ENCODE measurements around the gene TNFRSF18.
A peak's percentile ranks its signal among the peaks of the same experiment; 100 is the strongest.

TNFRSF18 gene

GRCh38 chr1:1242461-1243265 lies 36.3 kb upstream of the TNFRSF18 start:
- Histone ChIP-seq H4K91ac (ENCODE audit: low read length) (no peak overlapping the region), H3K36me3 (ENCODE audit: control insufficient read depth in 1 of 2, insufficient read depth in 2 of 2, low read depth in 1 of 2, low read length in 2 of 2) (peaks cover 0 to 34% of the 10 kb centered on the region in 2 experiments), H3K4me3 (ENCODE audit: insufficient read depth in 1 of 2, low read depth in 1 of 2, low read length in 2 of 2) (no peak overlapping the region), H2AK5ac (ENCODE audit: low read length, severe bottlenecking) (no peak overlapping the region), H2BK12ac (ENCODE audit: low read length in 2 of 2) (no peak overlapping the region), H3K9ac (ENCODE audit: low read length) (no peak overlapping the region), H3K4ac (ENCODE audit: low read depth in 1 of 2, low read length in 2 of 2) (no peak overlapping the region), H3K27ac (ENCODE audit: low read length, poor library complexity, severe bottlenecking) (no peak overlapping the region), H2BK5ac (ENCODE audit: low read depth, low read length, poor library complexity, severe bottlenecking) (no peak overlapping the region), H3K79me1 (replicated peaks; ENCODE audit: low read length, poor library complexity, severe bottlenecking) (peaks cover 2% of the 10 kb centered on the region), H3K9me3 (ENCODE audit: control insufficient read depth, low read length) (no peaks in the 10 kb centered on the region), H3K27me3 (ENCODE audit: control insufficient read depth in 1 of 2, insufficient read depth in 1 of 2, low read length in 2 of 2) (peaks cover 5 to 44% of the 10 kb centered on the region in 2 experiments), H4K8ac (ENCODE audit: low read length) (no peak overlapping the region), H2BK120ac (ENCODE audit: low read depth, low read length) (no peak overlapping the region), H3K14ac (ENCODE audit: low read length in 2 of 2) (no peak overlapping the region), H3K4me1 (ENCODE audit: control insufficient read depth, insufficient read depth, low read depth, low read length) (peaks cover 49% of the 10 kb centered on the region), H3K4me2 (ENCODE audit: low read length, poor library complexity, severe bottlenecking) (no peak overlapping the region), H3K18ac (ENCODE audit: low read depth in 1 of 2, low read length in 2 of 2) (no peak overlapping the region), H2BK15ac (ENCODE audit: low read depth, poor library complexity, severe bottlenecking) (no peak overlapping the region), H2AFZ (ENCODE audit: low read depth, low read length) (no peak overlapping the region), H3K23ac (ENCODE audit: low read length in 2 of 2) (no peak overlapping the region)
- 93% methylated on average over 36 of the region's 41 CpGs for WGBS
- DNase-seq = no peak

- no peak overlapping the region for H2AK5ac ChIP-seq (ENCODE audit: low read length, severe bottlenecking)
- H3K23ac ChIP-seq (ENCODE audit: low read length in 2 of 2) = no peak overlapping the region
- no peak overlapping the region for H2BK120ac ChIP-seq (ENCODE audit: low read depth, low read length)
- H3K36me3 ChIP-seq (ENCODE audit: control insufficient read depth in 1 of 2, insufficient read depth in 2 of 2, low read depth in 1 of 2, low read length in 2 of 2) = peaks cover 0 to 34% of the 10 kb centered on the region in 2 experiments
- H4K8ac ChIP-seq (ENCODE audit: low read length) = no peak overlapping the region
- H3K14ac ChIP-seq (ENCODE audit: low read length in 2 of 2) = no peak overlapping the region
- H3K79me1 ChIP-seq (replicated peaks; ENCODE audit: low read length, poor library complexity, severe bottlenecking) = peaks cover 2% of the 10 kb centered on the region
- H3K4me1 ChIP-seq (ENCODE audit: control insufficient read depth, insufficient read depth, low read depth, low read length) = peaks cover 51% of the 10 kb centered on the region
- H3K4ac ChIP-seq (ENCODE audit: low read depth in 1 of 2, low read length in 2 of 2) = no peak overlapping the region
- no peak overlapping the region for H3K9ac ChIP-seq (ENCODE audit: low read length)
- no peak overlapping the region for H3K27ac ChIP-seq (ENCODE audit: low read length, poor library complexity, severe bottlenecking)
- no peak overlapping the region for H2BK12ac ChIP-seq (ENCODE audit: low read length in 2 of 2)
- no peak overlapping the region for H3K4me2 ChIP-seq (ENCODE audit: low read length, poor library complexity, severe bottlenecking)
- 91% methylated on average over 25 of the region's 26 CpGs for WGBS
- no peak overlapping the region for H2BK5ac ChIP-seq (ENCODE audit: low read depth, low read length, poor library complexity, severe bottlenecking)
- H3K18ac ChIP-seq (ENCODE audit: low read depth in 1 of 2, low read length in 2 of 2) = no peak overlapping the region
- no peak overlapping the region for H3K4me3 ChIP-seq (ENCODE audit: insufficient read depth in 1 of 2, low read depth in 1 of 2, low read length in 2 of 2)
- no peak overlapping the region for H2AFZ ChIP-seq (ENCODE audit: low read depth, low read length)
- H3K27me3 ChIP-seq (ENCODE audit: control insufficient read depth in 1 of 2, insufficient read depth in 1 of 2, low read length in 2 of 2) = peaks cover 0 to 47% of the 10 kb centered on the region in 2 experiments
- no peaks in the 10 kb centered on the region for H3K9me3 ChIP-seq (ENCODE audit: control insufficient read depth, low read length)
- no peak overlapping the region for H4K91ac ChIP-seq (ENCODE audit: low read length)
- no peak overlapping the region for H2BK15ac ChIP-seq (ENCODE audit: low read depth, poor library complexity, severe bottlenecking)
- DNase-seq = no peak
Measured at GRCh38 chr1:1241588-1242219, 35.3 kb upstream of the TNFRSF18 start.

- Histone ChIP-seq H4K91ac (ENCODE audit: low read length) (peak overlapping the region; percentile 15), H2AK5ac (ENCODE audit: low read length, severe bottlenecking) (no peak overlapping the region), H3K27me3 (ENCODE audit: control insufficient read depth in 1 of 2, insufficient read depth in 1 of 2, low read length in 2 of 2) (peaks cover 0 to 46% of the 10 kb centered on the region in 2 experiments), H3K23ac (ENCODE audit: low read length in 2 of 2) (no peak overlapping the region), H3K4me2 (ENCODE audit: low read length, poor library complexity, severe bottlenecking) (no peak overlapping the region), H2BK120ac (ENCODE audit: low read depth, low read length) (no peak overlapping the region), H2BK5ac (ENCODE audit: low read depth, low read length, poor library complexity, severe bottlenecking) (no peak overlapping the region), H3K79me1 (replicated peaks; ENCODE audit: low read length, poor library complexity, severe bottlenecking) (no peaks in the 10 kb centered on the region), H2BK12ac (ENCODE audit: low read length in 2 of 2) (no peak overlapping the region), H3K4me3 (ENCODE audit: insufficient read depth in 1 of 2, low read depth in 1 of 2, low read length in 2 of 2) (no peak overlapping the region), H3K9me3 (ENCODE audit: control insufficient read depth, low read length) (no peaks in the 10 kb centered on the region), H3K4ac (ENCODE audit: low read depth in 1 of 2, low read length in 2 of 2) (no peak overlapping the region), H3K27ac (ENCODE audit: low read length, poor library complexity, severe bottlenecking) (no peak overlapping the region), H3K4me1 (ENCODE audit: control insufficient read depth, insufficient read depth, low read depth, low read length) (peaks cover 46% of the 10 kb centered on the region), H3K14ac (ENCODE audit: low read length in 2 of 2) (no peak overlapping the region), H4K8ac (ENCODE audit: low read length) (no peak overlapping the region), H3K36me3 (ENCODE audit: control insufficient read depth in 1 of 2, insufficient read depth in 2 of 2, low read depth in 1 of 2, low read length in 2 of 2) (peaks cover 0 to 33% of the 10 kb centered on the region in 2 experiments), H3K18ac (ENCODE audit: low read depth in 1 of 2, low read length in 2 of 2) (no peak overlapping the region), H2AFZ (ENCODE audit: low read depth, low read length) (no peak overlapping the region), H2BK15ac (ENCODE audit: low read depth, poor library complexity, severe bottlenecking) (no peak overlapping the region), H3K9ac (ENCODE audit: low read length) (no peak overlapping the region)
- no peak for DNase-seq
- WGBS = 85% methylated on average over 23 of the region's 23 CpGs
Measured at GRCh38 chr1:1240822-1241587, 34.6 kb upstream of the TNFRSF18 start.

- Histone ChIP-seq H2BK15ac (ENCODE audit: low read depth, poor library complexity, severe bottlenecking) (no peak overlapping the region), H4K91ac (ENCODE audit: low read length) (no peak overlapping the region), H3K18ac (ENCODE audit: low read depth in 1 of 2, low read length in 2 of 2) (no peak overlapping the region), H2AFZ (ENCODE audit: low read depth, low read length) (no peak overlapping the region), H3K27me3 (ENCODE audit: control insufficient read depth in 1 of 2, insufficient read depth in 1 of 2, low read length in 2 of 2) (peaks cover 0 to 39% of the 10 kb centered on the region in 2 experiments), H2AK5ac (ENCODE audit: low read length, severe bottlenecking) (no peak overlapping the region), H3K23ac (ENCODE audit: low read length in 2 of 2) (no peak overlapping the region), H3K4me3 (ENCODE audit: insufficient read depth in 1 of 2, low read depth in 1 of 2, low read length in 2 of 2) (no peak overlapping the region), H3K36me3 (ENCODE audit: control insufficient read depth in 1 of 2, insufficient read depth in 2 of 2, low read depth in 1 of 2, low read length in 2 of 2) (peaks cover 0 to 32% of the 10 kb centered on the region in 2 experiments), H3K9me3 (ENCODE audit: control insufficient read depth, low read length) (no peaks in the 10 kb centered on the region), H3K4ac (ENCODE audit: low read depth in 1 of 2, low read length in 2 of 2) (no peak overlapping the region), H3K79me1 (replicated peaks; ENCODE audit: low read length, poor library complexity, severe bottlenecking) (no peaks in the 10 kb centered on the region), H3K9ac (ENCODE audit: low read length) (no peak overlapping the region), H3K14ac (ENCODE audit: low read length in 2 of 2) (no peak overlapping the region), H2BK12ac (ENCODE audit: low read length in 2 of 2) (no peak overlapping the region), H3K27ac (ENCODE audit: low read length, poor library complexity, severe bottlenecking) (no peak overlapping the region), H2BK5ac (ENCODE audit: low read depth, low read length, poor library complexity, severe bottlenecking) (no peak overlapping the region), H2BK120ac (ENCODE audit: low read depth, low read length) (no peak overlapping the region), H4K8ac (ENCODE audit: low read length) (no peak overlapping the region), H3K4me2 (ENCODE audit: low read length, poor library complexity, severe bottlenecking) (no peak overlapping the region), H3K4me1 (ENCODE audit: control insufficient read depth, insufficient read depth, low read depth, low read length) (peaks cover 41% of the 10 kb centered on the region)
- WGBS = 100% methylated on average over 1 of the region's 11 CpGs
- DNase-seq = no peak
Measured at GRCh38 chr1:1240348-1240732, 33.9 kb upstream of the TNFRSF18 start.
